Stimulated activated CD4-positive, alpha-beta T cell treated with anti-CD3 and anti-CD28 coated beads, Interleukin-1b, Interleukin-23, amount 100 ng/mL, for 1 hour (primary cell): ENCODE measurements around the gene ITGB1.

Source experiments
- DNase-seq, 2 donors: peaks; one replicate each; pipeline ENCODE4 v3.0.0-alpha.2; 2020; ENCODE audit warnings: low read depth in 2 of 2

ITGB1 gene

GRCh38 chr10:32889631-32890212, 68.3 kb downstream of the ITGB1 start:
- DNase-seq = no peak

- no peak for DNase-seq
Observed at GRCh38 chr10:32888161-32888927, 69.7 kb downstream of the ITGB1 start.

GRCh38 chr10:32887481-32887880, 70.5 kb downstream of the ITGB1 start:
- no peak for DNase-seq

- DNase-seq = no peak
Observed at GRCh38 chr10:32882076-32882475, 76.0 kb downstream of the ITGB1 start.

GRCh38 chr10:32878646-32879045, 79.4 kb downstream of the ITGB1 start:
- no peak for DNase-seq

- no peak for DNase-seq
Observed at GRCh38 chr10:32877915-32878314, 80.1 kb downstream of the ITGB1 start.

GRCh38 chr10:32865170-32865569, 92.9 kb downstream of the ITGB1 start:
- DNase-seq = no peak

- DNase-seq = no peak
Observed at GRCh38 chr10:32854435-32854834, 103.6 kb downstream of the ITGB1 start.

- no peak for DNase-seq
Observed at GRCh38 chr10:32851301-32851700, 106.7 kb downstream of the ITGB1 start.
